Endothelial cell of umbilical vein (primary cell): ENCODE results near the gene WDR90. TPM values are rescaled to one million over a fixed set of nuclear protein-coding genes. Genes with fewer than 3 reads are reported as not detected.

ENCODE experiments used
- BruUV-seq: library from RNA; stranded (reverse); fragments of 400-500 nt; replicated peaks from 2 replicates; lab custom pipeline; 2021; lab: Mats Ljungman, UMichigan
- CTCF ChIA-PET: fragments of 300-600, 350-600 bp; sonication (Branson Sonifier 250); formaldehyde crosslinking; loops from one replicate; lab custom pipeline; 2021; ENCODE audit warnings: antibody characterized with exemption, inconsistent platforms; lab: Charles Lee
- POLR2A ChIA-PET: fragments of 300-600, 350-600 bp; sonication (Branson Sonifier 250); formaldehyde crosslinking; loops from one replicate; lab custom pipeline; 2021; ENCODE audit warnings: antibody characterized with exemption, inconsistent platforms; lab: Charles Lee
- DNase-seq: peaks from one replicate; pipeline ENCODE4 v3.0.0-alpha.2; 2011; ENCODE audit warnings: low read depth, low spot score
- FAIRE-seq: peaks from 2 replicates; lab custom pipeline; 2011; peaks lifted over from hg19 to GRCh38; lab: Jason Lieb, UNC
- H2AFZ ChIP-seq: 2 replicates; pipeline ENCODE4 v1.6.0; 2012; ENCODE audit warnings: low read depth, low read length, control low read depth, inconsistent platforms
- H3K27ac ChIP-seq: 2 replicates; pipeline ENCODE4 v1.5.1; 2011; ENCODE audit warnings: low read depth, mild to moderate bottlenecking, control low read depth, low read length, moderate library complexity; ENCODE audit not compliant: insufficient read depth
- H3K27me3 ChIP-seq, 2 experiments: 2 replicates each; pipeline versions ENCODE4 v1.6.0 to v1.6.1; 2011; ENCODE audit warnings: low read length in 2 of 2, mixed read lengths in 1 of 2; ENCODE audit not compliant: control insufficient read depth in 2 of 2, insufficient read depth in 2 of 2
- H3K36me3 ChIP-seq, 2 experiments: 2 replicates in 1 of 2; 3 replicates in 1 of 2; pipeline ENCODE4 v1.5.1; 2011; ENCODE audit warnings: low read length in 2 of 2, mild to moderate bottlenecking in 1 of 2, moderate library complexity in 1 of 2; ENCODE audit not compliant: control insufficient read depth in 2 of 2, insufficient read depth in 2 of 2; ENCODE audit errors: extremely low read depth in 1 of 2
- H3K4me1 ChIP-seq: 3 replicates; pipeline ENCODE4 v1.5.1; 2011; ENCODE audit warnings: mild to moderate bottlenecking, low read length; ENCODE audit not compliant: control insufficient read depth, insufficient read depth; ENCODE audit errors: extremely low read depth
- H3K4me2 ChIP-seq: 2 replicates; pipeline ENCODE4 v1.6.1; 2011; ENCODE audit warnings: low read length, control low read depth, mixed read lengths; ENCODE audit not compliant: insufficient read depth
- H3K4me3 ChIP-seq, 3 experiments: fragments of 200-600 bp in 1 of 3; sonication (generic), shearing (Covaris generic) in 1 of 3; replicated peaks in 1 of 3; 2 replicates each; pipeline ENCODE4 v1.5.1; 2011 to 2016; ENCODE audit warnings: control low read depth in 3 of 3, low read length in 3 of 3, mild to moderate bottlenecking in 2 of 3, inconsistent platforms in 1 of 3, low read depth in 1 of 3, moderate library complexity in 1 of 3; ENCODE audit not compliant: insufficient read depth in 1 of 3
- H3K79me2 ChIP-seq: 2 replicates; pipeline ENCODE4 v1.6.0; 2012; ENCODE audit warnings: low read length, inconsistent platforms; ENCODE audit not compliant: control insufficient read depth, insufficient read depth
- H3K9ac ChIP-seq: replicated peaks from 2 replicates; pipeline ENCODE3; 2011; ENCODE audit warnings: low read length, control low read depth; ENCODE audit not compliant: insufficient read depth; ENCODE audit errors: extremely low read depth
- H3K9me1 ChIP-seq: replicated peaks from 3 replicates; pipeline ENCODE4 v1.6.0; 2011; ENCODE audit warnings: mild to moderate bottlenecking, low read length; ENCODE audit not compliant: control insufficient read depth, insufficient read depth; ENCODE audit errors: extremely low read depth
- H3K9me3 ChIP-seq: replicated peaks from 2 replicates; pipeline ENCODE4 v1.5.1; 2012; ENCODE audit warnings: low read length, inconsistent platforms; ENCODE audit not compliant: control insufficient read depth, insufficient read depth
- H4K20me1 ChIP-seq: replicated peaks from 2 replicates; pipeline ENCODE3; 2011; ENCODE audit warnings: mild to moderate bottlenecking, low read length; ENCODE audit not compliant: control insufficient read depth, insufficient read depth; ENCODE audit errors: extremely low read depth
- CTCF ChIP-seq, 2 donors: IDR thresholded peaks; 1 replicate in 1 of 2; 2 replicates in 1 of 2; pipeline ENCODE4 v1.5.1; 2011; ENCODE audit warnings: low read length in 2 of 2, mild to moderate bottlenecking in 2 of 2, moderate library complexity in 2 of 2, control low read depth in 1 of 2, inconsistent platforms in 1 of 2, low read depth in 1 of 2; ENCODE audit not compliant: insufficient read depth in 1 of 2; ENCODE audit errors: extremely low read depth in 1 of 2
- EZH2 ChIP-seq: IDR thresholded peaks from 2 replicates; pipeline ENCODE4 v1.6.1; 2012; ENCODE audit warnings: borderline replicate concordance, low read depth, mild to moderate bottlenecking, moderate library complexity, low read length, inconsistent platforms; ENCODE audit not compliant: severe bottlenecking
- FOS ChIP-seq: IDR thresholded peaks from 2 replicates; pipeline ENCODE4 v1.6.1; 2011; ENCODE audit warnings: mild to moderate bottlenecking, low read length, moderate library complexity, borderline replicate concordance; ENCODE audit not compliant: insufficient read depth
- GATA2 ChIP-seq: IDR thresholded peaks from 2 replicates; pipeline ENCODE4 v1.7.0; 2011; ENCODE audit warnings: low read depth, mild to moderate bottlenecking, moderate library complexity, mixed read lengths, low read length; ENCODE audit not compliant: insufficient read length, insufficient read depth
- JUN ChIP-seq: IDR thresholded peaks from 2 replicates; pipeline ENCODE4 v1.6.1; 2011; ENCODE audit warnings: borderline replicate concordance, low read depth; ENCODE audit not compliant: insufficient read length, insufficient read depth
- MYC ChIP-seq: IDR thresholded peaks from one replicate; pipeline ENCODE4 v1.6.1; 2011; ENCODE audit warnings: mild to moderate bottlenecking, low read depth, low read length
- POLR2A ChIP-seq: IDR thresholded peaks from 2 replicates; pipeline ENCODE4 v1.6.1; 2012; ENCODE audit warnings: low read depth, mild to moderate bottlenecking, control low read depth, low read length
- POLR2AphosphoS5 ChIP-seq: IDR thresholded peaks from 2 replicates; pipeline ENCODE4 v1.6.1; 2012; ENCODE audit warnings: low read depth, mild to moderate bottlenecking, control low read depth, low read length, moderate library complexity; ENCODE audit not compliant: insufficient read depth
- dilution Hi-C: fragments of 300-500 bp; cut with MboI; formaldehyde crosslinking; loops from one replicate; pipeline ENCODE4 v1.15.0; 2019; ENCODE audit warnings: low sequenced_read_pairs; ENCODE audit not compliant: extremely low pct_ligation_motif_present
- intact Hi-C: fragments of 100-400 bp; cut with micrococcal nuclease; formaldehyde crosslinking; loops from one replicate; pipeline ENCODE4 v1.10.0; 2022
- polyA plus RNA-seq, 4 experiments: library from polyadenylated mRNA; depleted of rRNA in 3 of 4; stranded (reverse) in 3 of 4; unstranded in 1 of 4; fragments of >200 nt; gene quantifications; 2 replicates each; pipeline versions ENCODE4 v1.2.1 to v1.2.3, GENCODE V29; 2011 to 2012; ENCODE audit warnings: missing spikeins in 1 of 4
- total RNA-seq: library from RNA; stranded (reverse); gene quantifications from 2 replicates; pipeline ENCODE4 v1.2.3, GENCODE V29; 2021
- TF ChIP-seq, protein P1 (sequence below): IDR thresholded peaks from 2 replicates; pipeline ENCODE4 v1.6.1; 2011; ENCODE audit not compliant: insufficient read depth, insufficient read length

The WDR90 gene
- total and polyA plus RNA-seq, 2 donors (not counting 3 experiments of a cell fraction or from before 2014, with no cell fraction given), result 22.2 to 51.8 TPM

- Histone ChIP-seq H3K79me2 (peaks cover 18% of the 10 kb centered on the region), H3K4me2 (no peak overlapping the region), H3K4me3 (no peak overlapping the region), H3K36me3 (peaks cover 5 to 35% of the 10 kb centered on the region in 2 experiments), H4K20me1 (no peaks in the 10 kb centered on the region), H2AFZ (no peak overlapping the region), H3K4me1 (no peaks in the 10 kb centered on the region), H3K9me1 (no peaks in the 10 kb centered on the region), H3K27ac (no peak overlapping the region), H3K9ac (no peak overlapping the region), H3K27me3 (no peaks in the 10 kb centered on the region), H3K9me3 (no peaks in the 10 kb centered on the region)
- DNase-seq, result no peak
- TF ChIP-seq POLR2AphosphoS5 (no peak), EZH2 (no peak), POLR2A (no peak), JUN (no peak), CTCF (IDR thresholded peaks at IDR 0.05; ENCODE audit: extremely low read depth in 1 of 2, insufficient read depth in 1 of 2, low read depth in 1 of 2, low read length in 2 of 2) (no peak), GATA2 (no peak), MYC (no peak), FOS (no peak)
- TF ChIP-seq, protein P1, sequence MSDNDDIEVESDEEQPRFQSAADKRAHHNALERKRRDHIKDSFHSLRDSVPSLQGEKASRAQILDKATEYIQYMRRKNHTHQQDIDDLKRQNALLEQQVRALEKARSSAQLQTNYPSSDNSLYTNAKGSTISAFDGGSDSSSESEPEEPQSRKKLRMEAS, result no peak
- CTCF ChIA-PET, result no interaction called here
- dilution Hi-C loops, result no loop called here
- POLR2A ChIA-PET, result no interaction called here
- intact Hi-C loops, result no loop called here
- no TSS peak for BruUV-seq
- FAIRE-seq, result no peak
Observed at GRCh38 chr16:669666-670065, 20.5 kb downstream of the WDR90 start.
